Endometrial microvascular endothelial cells (primary cell): ENCODE measurements around the gene CLASRP. TPM values are rescaled to one million over a fixed set of nuclear protein-coding genes. Genes with fewer than 3 reads are reported as not detected.
"Not testable (repeated sequence)": the region's sequence is repeated elsewhere in the genome, so short reads cannot be mapped to it uniquely, and the experiment has no call there.

ENCODE experiments used
- in situ Hi-C: cut with HindIII; loops from 2 replicates; pipeline ENCODE4 v1.10.0; 2017; ENCODE audit warnings: low sequenced_read_pairs, low pct_unique_long_range_greater_than_20kb; ENCODE audit errors: inconsistent ontology term
- total RNA-seq: library from RNA; depleted of rRNA; stranded (reverse); fragments of >200 nt; gene quantifications from one replicate; pipeline ENCODE4 v1.2.3, GENCODE V29; 2015; ENCODE audit errors: inconsistent ontology term

Gene CLASRP, protein sequence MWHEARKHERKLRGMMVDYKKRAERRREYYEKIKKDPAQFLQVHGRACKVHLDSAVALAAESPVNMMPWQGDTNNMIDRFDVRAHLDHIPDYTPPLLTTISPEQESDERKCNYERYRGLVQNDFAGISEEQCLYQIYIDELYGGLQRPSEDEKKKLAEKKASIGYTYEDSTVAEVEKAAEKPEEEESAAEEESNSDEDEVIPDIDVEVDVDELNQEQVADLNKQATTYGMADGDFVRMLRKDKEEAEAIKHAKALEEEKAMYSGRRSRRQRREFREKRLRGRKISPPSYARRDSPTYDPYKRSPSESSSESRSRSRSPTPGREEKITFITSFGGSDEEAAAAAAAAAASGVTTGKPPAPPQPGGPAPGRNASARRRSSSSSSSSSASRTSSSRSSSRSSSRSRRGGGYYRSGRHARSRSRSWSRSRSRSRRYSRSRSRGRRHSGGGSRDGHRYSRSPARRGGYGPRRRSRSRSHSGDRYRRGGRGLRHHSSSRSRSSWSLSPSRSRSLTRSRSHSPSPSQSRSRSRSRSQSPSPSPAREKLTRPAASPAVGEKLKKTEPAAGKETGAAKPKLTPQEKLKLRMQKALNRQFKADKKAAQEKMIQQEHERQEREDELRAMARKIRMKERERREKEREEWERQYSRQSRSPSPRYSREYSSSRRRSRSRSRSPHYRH
- total RNA-seq: 28.2 TPM

DNA sequence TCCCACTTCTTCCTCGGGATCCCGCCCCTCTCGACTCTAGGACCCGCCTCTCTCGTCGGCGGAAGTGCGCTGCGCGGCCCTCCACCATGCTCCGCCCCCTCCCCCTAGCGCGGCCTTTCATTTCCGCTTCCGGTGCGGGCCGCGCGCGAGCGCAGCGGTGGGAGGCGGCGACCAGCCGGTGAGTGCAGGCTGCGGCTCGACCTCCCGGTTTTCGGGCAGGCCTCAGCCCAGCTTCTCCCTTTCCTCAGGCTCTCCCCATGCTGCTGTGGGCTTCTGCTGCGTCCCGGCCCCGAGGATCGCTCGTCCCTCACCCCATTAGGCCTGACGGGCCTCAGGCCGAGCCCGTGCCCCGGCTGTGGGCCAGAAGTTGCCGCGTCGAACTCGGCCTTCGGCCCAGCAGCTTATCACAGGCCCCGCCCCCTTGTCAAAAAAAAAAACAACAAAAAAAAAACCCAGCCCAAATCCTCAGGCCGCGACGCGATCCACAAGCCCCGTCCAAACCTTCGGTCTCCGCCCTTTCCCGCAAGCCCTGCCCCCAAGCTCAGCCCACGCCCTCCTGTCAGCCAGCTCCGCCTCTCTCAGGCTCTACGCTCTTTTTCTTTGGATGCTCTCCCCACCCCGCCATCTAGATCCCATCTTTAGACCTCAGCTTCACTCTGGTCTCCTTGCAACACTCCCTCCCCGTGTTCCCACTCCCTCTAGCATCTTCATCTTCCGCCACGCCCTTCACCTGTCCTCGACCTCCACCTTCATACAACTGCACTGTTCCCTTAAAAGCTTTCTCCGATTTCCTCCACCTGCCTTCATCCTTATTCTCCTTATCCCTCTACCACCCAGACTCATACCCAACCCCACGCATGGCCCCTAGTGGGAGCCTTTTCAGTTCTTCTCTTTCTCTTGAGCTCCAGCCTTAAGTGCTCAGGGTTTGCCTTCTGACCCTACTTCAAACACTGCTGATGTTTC lies at the start of gene CLASRP:
Gene CLASRP, plus strand, starts transcription at position 115 of the 963 bp plus-strand sequence. CDS start 1,168 bp downstream, outside the sequence.
- in situ Hi-C loops: no loop called here

DNA sequence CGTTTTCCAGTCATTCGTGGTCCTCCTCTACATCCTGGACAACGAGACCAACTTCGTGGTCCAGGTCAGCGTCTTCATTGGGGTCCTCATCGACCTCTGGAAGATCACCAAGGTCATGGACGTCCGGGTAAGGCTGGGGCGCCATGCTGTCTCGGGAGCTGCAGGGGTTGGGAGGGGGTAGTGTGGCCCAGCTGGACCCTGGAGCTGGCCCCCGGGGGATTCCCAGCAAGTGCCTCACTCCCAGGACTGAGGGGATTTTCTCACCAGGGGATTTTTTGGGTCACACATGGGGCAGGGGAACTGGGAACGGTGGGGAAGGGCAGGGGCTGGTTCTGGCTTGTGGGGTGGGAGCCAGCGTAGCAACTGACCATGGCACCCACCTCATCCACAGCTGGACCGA lies 48.4 kb upstream of the CLASRP start:
- in situ Hi-C loops: no loop called here

DNA sequence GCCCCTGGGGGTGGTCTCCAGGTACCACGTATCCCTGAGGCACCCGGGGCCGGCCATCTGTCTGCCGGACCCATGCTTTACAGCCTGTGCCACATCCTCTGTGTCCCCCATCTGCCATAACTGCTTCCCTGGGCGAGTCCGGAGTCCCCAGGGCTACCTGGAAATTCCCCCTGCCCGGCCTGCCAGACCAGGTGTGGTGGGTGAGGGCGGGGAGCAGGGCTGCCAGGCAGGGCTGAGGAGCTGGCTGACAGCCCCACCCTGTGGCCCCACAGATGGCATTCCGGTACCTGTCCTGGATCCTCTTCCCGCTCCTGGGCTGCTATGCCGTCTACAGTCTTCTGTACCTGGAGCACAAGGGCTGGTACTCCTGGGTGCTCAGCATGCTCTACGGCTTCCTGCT lies 47.9 kb upstream of the CLASRP start:
- in situ Hi-C loops: no loop called here

DNA sequence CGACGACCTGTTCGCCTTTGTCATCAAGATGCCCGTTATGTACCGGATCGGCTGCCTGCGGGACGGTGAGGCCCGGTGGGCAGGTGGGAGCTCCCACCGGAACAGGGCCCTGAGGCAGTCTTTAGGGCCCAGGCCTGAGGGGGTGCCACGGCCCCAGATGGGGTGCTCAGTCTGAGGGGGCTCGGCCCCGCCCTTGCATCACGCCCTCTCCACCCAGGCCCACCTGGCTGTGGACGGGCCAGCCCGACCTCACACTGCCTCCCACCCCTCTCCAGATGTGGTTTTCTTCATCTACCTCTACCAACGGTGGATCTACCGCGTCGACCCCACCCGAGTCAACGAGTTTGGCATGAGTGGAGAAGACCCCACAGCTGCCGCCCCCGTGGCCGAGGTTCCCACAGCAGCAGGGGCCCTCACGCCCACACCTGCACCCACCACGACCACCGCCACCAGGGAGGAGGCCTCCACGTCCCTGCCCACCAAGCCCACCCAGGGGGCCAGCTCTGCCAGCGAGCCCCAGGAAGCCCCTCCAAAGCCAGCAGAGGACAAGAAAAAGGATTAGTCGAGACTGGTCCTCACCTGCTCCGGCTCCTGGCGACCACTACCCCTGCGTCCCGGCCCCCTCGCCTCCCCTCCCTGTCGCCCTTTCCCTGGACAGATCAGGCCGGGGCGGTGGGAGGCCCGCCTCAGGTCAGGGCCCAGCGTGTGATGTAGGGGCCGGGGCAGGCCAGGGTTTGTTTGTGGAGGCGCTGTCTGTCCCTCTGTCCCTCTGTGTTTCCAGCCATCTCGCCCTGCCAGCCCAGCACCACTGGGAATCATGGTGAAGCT lies 46.3 kb upstream of the CLASRP start:
- in situ Hi-C loops: no loop called here

DNA sequence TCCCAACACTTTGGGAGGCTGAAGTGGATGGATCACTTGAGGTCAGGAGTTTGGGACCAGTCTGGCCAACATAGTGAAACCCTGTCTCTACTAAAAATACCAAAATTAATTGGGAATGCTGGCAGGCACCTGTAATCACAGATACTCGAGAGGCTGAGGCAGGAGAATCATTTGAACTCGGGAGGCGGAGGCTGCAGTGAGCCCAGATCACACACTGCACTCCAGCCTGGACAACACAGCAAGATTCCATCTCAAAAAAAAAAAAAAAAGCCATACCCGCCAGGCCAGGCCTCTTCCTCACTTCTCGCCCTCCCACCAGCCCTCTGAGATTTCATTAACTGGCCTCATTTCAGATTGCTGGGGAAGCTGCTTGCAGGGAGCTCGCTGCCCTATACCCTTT lies 45.3 kb upstream of the CLASRP start:
- in situ Hi-C loops: no loop called here

DNA sequence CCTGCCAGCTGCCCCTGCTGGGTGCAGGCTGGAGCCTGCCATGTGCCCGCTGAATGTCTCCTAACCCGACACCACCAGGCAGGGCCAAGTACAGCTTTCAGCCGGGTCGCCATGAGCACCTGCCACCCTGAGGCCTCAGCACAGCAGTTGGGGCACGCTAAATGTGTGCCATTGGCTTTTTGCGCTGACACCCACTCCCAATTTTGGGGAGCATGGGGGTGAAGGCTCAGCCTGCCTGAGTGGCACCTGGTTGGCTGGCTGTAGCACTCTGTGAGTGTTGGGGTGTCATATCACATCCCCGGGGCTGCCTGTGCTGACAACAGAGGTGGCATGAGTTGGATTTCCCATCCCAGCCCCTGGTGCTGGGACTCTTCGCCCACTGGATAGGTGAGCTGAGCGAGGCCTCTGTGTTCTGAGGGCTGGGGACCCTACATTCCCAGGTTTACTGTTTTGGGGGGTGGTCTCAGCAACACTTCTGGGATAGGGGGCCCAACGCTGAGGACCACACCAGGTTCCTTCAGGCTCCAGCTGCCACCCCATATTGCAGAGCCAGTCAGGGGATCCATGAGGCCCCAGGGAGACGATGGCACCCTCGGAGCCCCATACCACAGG lies 44.8 kb upstream of the CLASRP start:
- in situ Hi-C loops: no loop called here

DNA sequence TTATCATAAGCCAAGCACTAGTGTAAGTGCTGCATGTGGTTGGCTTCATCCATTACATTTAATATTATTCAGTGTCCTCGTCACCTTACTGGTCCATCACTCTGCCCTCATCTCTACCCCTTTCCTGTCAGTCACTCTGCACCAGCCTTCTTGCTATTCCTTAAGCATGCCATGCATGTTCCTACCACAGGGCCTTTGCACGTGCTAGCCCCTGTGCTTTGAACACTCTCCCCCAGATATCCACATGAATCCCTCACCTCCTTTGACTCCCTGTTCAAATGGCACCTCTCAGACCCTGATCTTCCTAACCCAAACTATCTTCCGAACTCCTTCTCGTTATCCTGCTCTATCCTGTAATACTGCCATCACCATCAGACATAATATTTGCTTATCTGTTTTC lies 40.8 kb upstream of the CLASRP start:
- in situ Hi-C loops: no loop called here

DNA sequence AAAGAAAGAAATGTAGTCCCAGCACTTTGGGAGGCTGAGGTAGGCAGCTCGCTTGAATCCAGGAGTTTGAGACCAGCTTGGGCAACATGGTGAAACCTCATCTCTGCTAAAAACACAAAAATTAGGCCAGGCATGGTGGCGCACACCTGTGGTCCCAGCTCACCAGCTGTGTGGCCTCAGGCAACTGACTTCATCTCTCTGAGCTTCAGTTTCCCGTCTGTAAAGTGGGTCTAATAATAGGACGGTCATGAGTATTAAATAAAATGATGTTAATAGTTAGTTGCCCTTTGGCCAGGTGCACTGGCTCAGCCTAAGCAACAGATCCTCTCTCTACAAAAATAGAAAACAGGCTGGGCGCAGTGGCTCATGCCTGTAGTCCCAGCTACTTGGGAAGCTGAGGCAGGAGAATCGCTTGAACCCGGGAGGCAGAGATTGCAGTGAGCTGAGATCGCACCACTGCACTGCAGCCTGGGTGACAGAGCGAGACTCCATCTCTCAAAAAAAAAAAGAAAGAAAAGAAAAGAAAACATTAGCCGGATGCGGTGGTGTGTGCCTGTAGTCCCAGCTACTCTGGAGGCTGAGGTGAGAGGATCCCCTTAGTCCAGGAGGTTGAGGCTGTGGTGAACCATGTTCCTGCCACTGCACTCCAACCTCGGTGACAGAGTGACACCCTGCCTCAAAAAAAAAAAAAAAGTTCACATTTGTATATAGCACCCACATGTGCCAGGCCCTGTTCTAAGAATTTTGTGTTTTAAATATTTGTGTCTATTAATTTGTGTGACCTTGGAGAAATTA lies 39.5 kb upstream of the CLASRP start:
- in situ Hi-C loops: not testable (repeated sequence)

DNA sequence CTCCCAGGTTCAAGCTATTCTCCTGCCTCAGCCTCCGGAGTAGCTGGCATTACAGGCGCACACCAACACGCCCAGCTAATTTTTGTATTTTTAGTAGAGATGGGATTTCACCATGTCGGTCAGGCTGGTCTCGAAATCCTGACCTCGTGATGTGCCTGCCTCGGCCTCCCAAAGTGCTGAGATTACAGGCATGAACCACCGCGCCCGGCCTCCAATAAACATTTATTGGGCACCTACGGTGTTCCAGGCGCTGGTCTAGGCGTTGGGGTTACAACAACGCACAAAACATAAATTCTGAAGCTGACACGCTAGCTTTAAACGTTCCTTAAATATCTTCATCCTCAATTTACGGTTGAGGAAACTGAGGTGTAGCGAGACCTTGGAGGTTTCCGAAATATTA lies 38.2 kb upstream of the CLASRP start:
- in situ Hi-C loops: not testable (repeated sequence)

DNA sequence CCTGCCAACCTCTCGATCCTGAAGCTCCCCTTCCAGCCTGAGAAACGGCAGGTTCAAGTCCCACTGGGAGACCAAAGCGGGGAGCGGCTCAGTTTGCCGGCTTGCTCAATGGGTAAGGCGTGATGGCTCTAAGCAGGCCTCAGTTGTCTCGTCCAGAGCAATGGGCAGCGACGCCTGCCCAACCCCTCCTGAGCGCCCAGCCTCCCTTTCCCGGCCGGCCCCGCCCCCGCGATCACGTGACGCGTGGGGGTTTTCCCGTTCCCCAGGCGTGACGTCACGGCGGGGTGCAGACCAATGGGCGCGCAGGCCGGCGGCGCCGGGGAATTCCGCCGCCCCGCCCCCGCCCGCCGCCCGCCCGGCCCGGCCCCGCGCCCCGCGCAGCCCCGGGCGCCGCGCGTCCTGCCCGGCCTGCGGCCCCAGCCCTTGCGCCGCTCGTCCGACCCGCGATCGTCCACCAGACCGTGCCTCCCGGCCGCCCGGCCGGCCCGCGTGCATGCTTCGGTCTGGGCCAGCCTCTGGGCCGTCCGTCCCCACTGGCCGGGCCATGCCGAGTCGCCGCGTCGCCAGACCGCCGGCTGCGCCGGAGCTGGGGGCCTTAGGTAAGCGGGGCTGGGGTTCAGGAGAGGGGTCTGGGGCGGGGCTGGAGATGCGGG lies 37.6 kb upstream of the CLASRP start, which contains the start of gene RELB:
Gene RELB, plus strand, starts transcription at position 378 of the 653 bp plus-strand sequence. Its CDS starts 116 bp downstream, at position 494.
- in situ Hi-C loops: no loop called here

DNA sequence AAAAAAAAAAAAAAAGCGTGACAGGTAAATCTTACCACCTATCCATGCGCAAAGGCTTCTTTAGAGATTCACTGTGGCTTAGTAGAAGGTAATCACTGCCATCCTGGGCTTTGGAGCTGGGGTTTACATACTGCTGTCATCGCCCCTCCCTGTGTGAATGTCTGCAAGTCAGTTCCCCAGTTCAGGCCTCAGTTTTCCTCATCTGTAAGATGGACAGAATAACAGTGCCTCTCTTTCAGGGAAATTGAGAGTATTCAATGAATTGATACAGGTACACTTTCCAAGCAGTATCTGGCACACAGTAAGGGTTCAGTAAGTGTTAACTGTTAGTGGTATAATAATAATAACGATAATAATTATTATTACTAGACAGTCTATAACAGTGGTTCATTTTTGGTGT lies 35.4 kb upstream of the CLASRP start:
- in situ Hi-C loops: no loop called here

DNA sequence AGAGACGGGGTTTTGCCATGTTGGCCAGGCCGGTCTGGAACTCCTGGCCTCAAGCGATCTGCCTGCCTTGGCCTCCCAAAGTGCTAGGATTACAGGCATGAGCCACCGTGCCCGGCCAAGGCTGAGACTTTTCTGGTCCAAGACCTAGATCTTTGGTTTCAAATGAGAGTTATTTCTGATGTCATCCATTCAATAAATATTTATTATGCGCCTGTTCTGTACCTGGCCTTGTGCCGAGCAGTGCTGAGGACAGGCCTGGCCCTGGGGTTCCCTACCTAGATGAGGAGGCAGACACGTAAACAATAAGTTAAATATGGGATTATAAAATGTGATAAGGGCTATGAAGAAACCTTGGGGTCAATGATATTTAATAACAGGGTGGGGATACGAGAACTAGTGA lies 33.1 kb upstream of the CLASRP start:
- in situ Hi-C loops: no loop called here

DNA sequence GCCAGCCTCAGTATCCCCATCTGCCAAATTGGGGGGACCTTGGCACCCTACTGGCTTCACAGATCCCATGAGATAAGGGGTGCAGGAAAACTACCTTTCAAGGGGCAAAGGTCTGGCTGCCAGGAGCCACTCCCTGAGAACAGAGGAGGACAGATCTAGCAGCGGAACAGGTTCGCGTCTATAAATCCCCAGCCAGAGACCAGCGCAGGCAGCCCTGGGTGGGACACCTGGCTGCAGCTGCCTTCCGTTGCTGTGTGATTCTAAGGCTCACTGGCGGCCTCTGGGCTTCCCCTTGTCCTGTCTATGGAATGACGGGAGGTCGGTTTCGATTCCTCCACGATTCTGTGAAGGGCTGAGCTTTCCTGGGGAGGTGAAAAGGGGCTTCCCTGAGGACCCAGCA lies 30.3 kb upstream of the CLASRP start:
- in situ Hi-C loops: no loop called here

DNA sequence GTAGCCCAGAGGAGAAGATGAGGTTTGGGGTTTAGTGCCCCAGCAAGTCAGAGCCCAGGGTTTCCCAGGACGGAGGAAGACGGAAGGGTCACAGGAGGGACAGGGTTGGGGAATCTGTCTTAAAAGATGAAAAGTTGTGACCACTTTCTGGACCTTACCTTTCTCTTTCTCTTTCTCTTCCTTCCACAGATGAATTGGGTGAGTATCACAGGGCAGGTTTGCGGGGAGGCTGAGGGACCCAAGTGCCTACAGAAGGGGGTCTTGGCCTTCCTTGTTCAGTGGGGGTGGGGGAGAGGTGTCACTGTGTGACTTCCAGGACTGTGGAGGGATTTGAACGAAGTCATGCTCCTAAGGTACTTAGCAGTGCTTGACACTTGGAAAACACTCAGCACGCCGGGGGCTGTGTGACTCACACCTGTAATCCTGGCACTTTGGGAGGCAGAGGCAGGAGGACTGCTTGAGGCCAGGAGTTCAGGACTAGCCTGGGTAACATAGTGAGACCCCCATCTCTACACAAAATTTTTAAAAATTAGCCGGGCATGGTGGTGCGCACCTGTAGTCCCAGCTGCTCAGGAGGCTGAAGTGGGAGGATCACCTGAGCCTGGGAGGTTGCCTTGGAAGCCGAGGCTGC lies 29.1 kb upstream of the CLASRP start:
- in situ Hi-C loops: no loop called here

DNA sequence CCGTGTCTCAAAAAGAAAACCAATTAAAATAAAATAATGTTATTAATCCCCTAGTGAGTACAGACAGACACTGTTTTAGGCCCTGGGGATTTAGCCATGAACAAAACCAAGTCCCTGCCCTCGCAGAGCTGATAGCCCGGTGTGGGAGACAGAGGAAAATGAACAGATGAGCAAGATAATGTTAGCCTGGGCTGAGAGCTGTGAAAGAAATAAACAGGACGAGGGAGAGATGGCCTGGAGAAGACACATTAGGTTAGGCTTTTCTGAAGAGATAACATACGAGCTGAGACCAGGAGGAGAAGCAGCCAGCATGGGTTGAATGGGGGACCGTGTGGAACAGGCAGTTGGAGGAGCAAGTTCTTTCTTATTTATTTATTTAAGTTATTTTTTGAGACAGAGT lies 28.5 kb upstream of the CLASRP start:
- in situ Hi-C loops: no loop called here

DNA sequence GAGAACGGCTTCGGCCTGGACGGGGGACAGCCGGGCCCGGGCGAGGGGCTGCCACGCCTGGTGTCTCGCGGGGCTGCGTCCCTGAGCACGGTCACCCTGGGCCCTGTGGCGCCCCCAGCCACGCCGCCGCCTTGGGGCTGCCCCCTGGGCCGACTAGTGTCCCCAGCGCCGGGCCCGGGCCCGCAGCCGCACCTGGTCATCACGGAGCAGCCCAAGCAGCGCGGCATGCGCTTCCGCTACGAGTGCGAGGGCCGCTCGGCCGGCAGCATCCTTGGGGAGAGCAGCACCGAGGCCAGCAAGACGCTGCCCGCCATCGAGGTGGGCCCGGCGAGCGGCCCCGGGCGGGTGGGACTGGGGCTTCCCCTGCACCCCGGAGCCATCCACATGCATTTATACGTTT lies 26.9 kb upstream of the CLASRP start:
- in situ Hi-C loops: no loop called here
